Mammary epithelial cell (primary cell): ENCODE results near the gene SRSF10.

Experiments used
- CTCF ChIP-seq, 2 donors: IDR thresholded peaks in 1 of 2; conservative IDR thresholded peaks in 1 of 2; 2 replicates each; pipeline ENCODE4 v1.5.1; 2011 to 2012; ENCODE audit warnings: inconsistent platforms in 2 of 2, low read length in 2 of 2, mild to moderate bottlenecking in 2 of 2, control low read depth in 1 of 2, low read depth in 1 of 2; ENCODE audit not compliant: insufficient read depth in 1 of 2; ENCODE audit errors: extremely low read depth in 1 of 2
- EZH2 ChIP-seq: IDR thresholded peaks from 2 replicates; pipeline ENCODE4 v1.6.1; 2012; ENCODE audit warnings: low read length, inconsistent platforms, borderline replicate concordance

GRCh38 chr1:23964790-23965740, 15.1 kb downstream of the SRSF10 start:
- TF ChIP-seq CTCF (conservative IDR thresholded peaks at IDR 0.05 in 1 of 2, IDR thresholded peaks at IDR 0.05 in 1 of 2; ENCODE audit: extremely low read depth in 1 of 2, insufficient read depth in 1 of 2, low read depth in 1 of 2, low read length in 2 of 2) (no peak), EZH2 (no peak)
